GM12878 (cell line): ENCODE measurements around the gene KEL. TPM values are rescaled to one million over a fixed set of nuclear protein-coding genes. Genes with fewer than 3 reads are reported as not detected.

ENCODE experiments used
- ATAC-seq: fragments of 200-7000 bp; cut with Tn5 transposase; 3 replicates; pipeline ENCODE4 v1.9.1; 2020; ENCODE audit warnings: mild to moderate bottlenecking, moderate library complexity
- BruUV-seq: library from RNA; stranded (reverse); fragments of 400-500 nt; replicated peaks from 2 replicates; lab custom pipeline; 2021; lab: Mats Ljungman, UMichigan
- CTCF ChIA-PET: fragments of 300-600 bp; sonication (Branson Sonifier 250); formaldehyde crosslinking; extraction: SDS; loops from one replicate; lab custom pipeline; 2021; ENCODE audit warnings: inconsistent platforms; lab: Yijun Ruan, JAX
- POLR2A ChIA-PET: fragments of 350-600 bp; formaldehyde crosslinking; extraction: SDS; loops from one replicate; lab custom pipeline; 2021; ENCODE audit warnings: inconsistent platforms; lab: Charles Lee
- RAD21 ChIA-PET: fragments of 300-600 bp; sonication (Branson Sonifier 250); formaldehyde crosslinking; loops from one replicate; lab custom pipeline; 2023; ENCODE audit warnings: antibody characterized with exemption; ENCODE audit not compliant: unreplicated experiment; lab: Charles Lee
- SMC1A ChIA-PET: fragments of 300-600 bp; sonication (Branson Sonifier 250); formaldehyde crosslinking; loops from one replicate; lab custom pipeline; 2023; ENCODE audit not compliant: unreplicated experiment, uncharacterized antibody; lab: Charles Lee
- DNase-seq: peaks from one replicate; pipeline ENCODE4 v3.0.0-alpha.2; 2011; ENCODE audit warnings: low read depth, low spot score
- FAIRE-seq: peaks from 3 replicates; lab custom pipeline; 2011; peaks lifted over from hg19 to GRCh38; lab: Jason Lieb, UNC
- H2AFZ ChIP-seq: 2 replicates; pipeline ENCODE4 v1.6.0; 2011; ENCODE audit warnings: low read depth, low read length, control low read depth; ENCODE audit not compliant: control insufficient read depth
- H3K27ac ChIP-seq: 2 replicates; pipeline ENCODE4 v1.5.1; 2011; ENCODE audit warnings: control low read depth; ENCODE audit not compliant: control insufficient read depth, insufficient read depth
- H3K27me3 ChIP-seq, 2 experiments: replicated peaks in 1 of 2; 2 replicates each; pipeline versions ENCODE4 v1.6.0 to v1.6.1; 2011; ENCODE audit warnings: low read length in 1 of 2; ENCODE audit not compliant: control insufficient read depth in 2 of 2, insufficient read depth in 2 of 2
- H3K36me3 ChIP-seq, 2 experiments: 2 replicates each; pipeline ENCODE4 v1.5.1; 2011; ENCODE audit warnings: low read length in 1 of 2; ENCODE audit not compliant: control insufficient read depth in 2 of 2, insufficient read depth in 2 of 2
- H3K4me1 ChIP-seq: 2 replicates; pipeline ENCODE4 v1.6.1; 2011; ENCODE audit warnings: mild to moderate bottlenecking, low read length, moderate library complexity, mixed read lengths; ENCODE audit not compliant: control insufficient read depth, insufficient read depth
- H3K4me2 ChIP-seq: 2 replicates; pipeline ENCODE4 v1.6.0; 2011; ENCODE audit warnings: control low read depth; ENCODE audit not compliant: control insufficient read depth, insufficient read depth
- H3K4me3 ChIP-seq: fragments of 200-600 bp; sonication (generic); 2 replicates; pipeline ENCODE4 v1.5.1; 2016
- H3K79me2 ChIP-seq: 2 replicates; pipeline ENCODE4 v1.6.0; 2011; ENCODE audit warnings: low read length; ENCODE audit not compliant: control insufficient read depth, insufficient read depth
- H3K9ac ChIP-seq: 2 replicates; pipeline ENCODE4 v1.8.0; 2011; ENCODE audit warnings: low read length, control low read depth, mixed read lengths; ENCODE audit not compliant: control insufficient read depth, insufficient read depth
- H3K9me3 ChIP-seq: replicated peaks from 3 replicates; pipeline ENCODE4 v1.5.1; 2011; ENCODE audit warnings: mild to moderate bottlenecking, low read length; ENCODE audit not compliant: control insufficient read depth, insufficient read depth
- H4K20me1 ChIP-seq: 2 replicates; pipeline ENCODE4 v1.6.0; 2011; ENCODE audit not compliant: control insufficient read depth, insufficient read depth
- BMI1 ChIP-seq: fragments of 450-650 bp; IDR thresholded peaks from 2 replicates; pipeline ENCODE4 v1.6.1; 2016; ENCODE audit warnings: mild to moderate bottlenecking, moderate library complexity, borderline replicate concordance
- FOXK2 ChIP-seq: fragments of 450-650 bp; IDR thresholded peaks from 2 replicates; pipeline ENCODE4 v1.6.1; 2017; ENCODE audit warnings: mild to moderate bottlenecking, moderate library complexity
- IKZF2 ChIP-seq, 2 experiments: fragments of 450-650 bp; IDR thresholded peaks; 2 replicates each; pipeline ENCODE4 v1.6.1; 2017; ENCODE audit warnings: mild to moderate bottlenecking in 2 of 2, moderate library complexity in 2 of 2
- PKNOX1 ChIP-seq: fragments of 450-650 bp; IDR thresholded peaks from 2 replicates; pipeline ENCODE4 v1.6.1; 2016; ENCODE audit warnings: mild to moderate bottlenecking
- POLR2A ChIP-seq: IDR thresholded peaks from 2 replicates; pipeline ENCODE4 v1.6.1; 2011; ENCODE audit warnings: low read depth, mild to moderate bottlenecking, low read length
- RB1 ChIP-seq: fragments of 450-650 bp; formaldehyde crosslinking; IDR thresholded peaks from 2 replicates; pipeline ENCODE4 v1.6.1; 2017; ENCODE audit warnings: mild to moderate bottlenecking, borderline replicate concordance
- SIX5 ChIP-seq: IDR thresholded peaks from 2 replicates; pipeline ENCODE4 v1.6.1; 2011; ENCODE audit warnings: mild to moderate bottlenecking, low read depth, low read length, moderate library complexity; ENCODE audit not compliant: severe bottlenecking
- SREBF1 ChIP-seq: IDR thresholded peaks from 2 replicates; pipeline ENCODE4 v1.6.1; 2012; ENCODE audit warnings: mild to moderate bottlenecking, low read length
- SUZ12 ChIP-seq: fragments of 200-600 bp; sonication (generic); IDR thresholded peaks from one replicate; pipeline ENCODE4 v1.6.1; 2018; ENCODE audit warnings: antibody characterized with exemption, mild to moderate bottlenecking; ENCODE audit not compliant: unreplicated experiment
- TAF1 ChIP-seq: IDR thresholded peaks from 2 replicates; pipeline ENCODE4 v1.6.1; 2011; ENCODE audit warnings: mild to moderate bottlenecking, low read depth, low read length, borderline replicate concordance
- WGBS: methylation state at CpG from one replicate; pipeline ENCODE4 v1.1.6; 2016; ENCODE audit warnings: low lambda C conversion rate; ENCODE audit not compliant: insufficient replicate concordance, insufficient coverage; ENCODE audit errors: missing lambda C conversion rate; 5-methylcytosine and 5-hydroxymethylcytosine counted together
- in situ Hi-C: fragments of 300-500 bp; cut with MboI; formaldehyde crosslinking; loops from 9 replicates; pipeline ENCODE4 v1.14.3; 2018; ENCODE audit warnings: mixed read lengths
- intact Hi-C: fragments of 100-400 bp; cut with micrococcal nuclease; formaldehyde crosslinking; loops from one replicate; pipeline ENCODE4 v1.14.2; 2022; ENCODE audit not compliant: unreplicated experiment
- polyA plus RNA-seq, 11 experiments: library from polyadenylated mRNA; depleted of rRNA in 4 of 11; unstranded in 6 of 11; stranded (reverse) in 5 of 11; fragments of >200 nt; fragmentation: Nextera tagmentation in 4 of 11; fragmentation: Illumina TruSeq in 1 of 11; extraction: Ambion mirVana in 4 of 11; extraction: Trizol in 1 of 11; gene quantifications; 1 replicate in 1 of 11; 2 replicates in 10 of 11; pipeline versions ENCODE4 v1.2.1 to v1.2.3, GENCODE V29; 2011 to 2016; ENCODE audit warnings: inconsistent platforms in 2 of 11, missing spikeins in 2 of 11, low read depth in 1 of 11
- total RNA-seq, 4 experiments: library from RNA; depleted of rRNA in 3 of 4; stranded (reverse); fragments of >200 nt in 3 of 4; fragmentation: Illumina TruSeq in 1 of 4; extraction: Trizol in 1 of 4; gene quantifications; 2 replicates each; pipeline versions ENCODE4 v1.2.1 to v1.2.3, GENCODE V29; 2013 to 2021
- TF ChIP-seq, protein P1 (sequence below): IDR thresholded peaks from 2 replicates; pipeline ENCODE4 v1.6.1; 2011; ENCODE audit warnings: low read depth, mild to moderate bottlenecking, low read length, moderate library complexity, borderline replicate concordance; ENCODE audit errors: extremely low read depth
- TF ChIP-seq, protein P2 (sequence below): fragments of 450-650 bp; formaldehyde crosslinking; IDR thresholded peaks from 2 replicates; pipeline ENCODE4 v1.4.0; 2022; ENCODE audit warnings: mild to moderate bottlenecking, moderate library complexity

Gene KEL
- total and polyA plus RNA-seq, 10 of the 15 experiments (the other 5 are each of a cell fraction or from before 2014, with no cell fraction given), result 0.10 to 0.73 (median 0.23) TPM; not detected in 2

DNA sequence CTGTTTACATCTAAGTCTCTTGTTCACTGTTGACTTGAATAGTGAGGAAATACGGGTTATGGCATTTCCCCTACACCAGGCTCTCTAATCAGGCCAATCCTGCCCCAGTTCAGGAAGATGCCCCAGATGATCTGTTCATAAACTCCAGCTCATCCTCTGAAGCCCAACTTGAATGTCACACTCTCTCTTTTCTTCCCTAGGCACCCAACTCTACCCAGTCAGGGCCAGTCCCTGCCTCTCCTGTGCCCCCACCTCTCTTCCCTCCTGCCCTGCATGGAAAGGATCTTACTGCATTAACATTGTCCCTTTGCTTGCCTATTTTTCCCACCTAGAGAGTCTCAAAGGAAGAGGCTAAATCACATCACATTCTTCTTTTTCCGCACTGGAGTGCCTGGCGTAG is 66.0 kb downstream of the KEL start (continued):
- TF ChIP-seq, protein P1, sequence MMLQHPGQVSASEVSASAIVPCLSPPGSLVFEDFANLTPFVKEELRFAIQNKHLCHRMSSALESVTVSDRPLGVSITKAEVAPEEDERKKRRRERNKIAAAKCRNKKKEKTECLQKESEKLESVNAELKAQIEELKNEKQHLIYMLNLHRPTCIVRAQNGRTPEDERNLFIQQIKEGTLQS, result no peak
- no peak for TF ChIP-seq SIX5
- TF ChIP-seq, protein P2, sequence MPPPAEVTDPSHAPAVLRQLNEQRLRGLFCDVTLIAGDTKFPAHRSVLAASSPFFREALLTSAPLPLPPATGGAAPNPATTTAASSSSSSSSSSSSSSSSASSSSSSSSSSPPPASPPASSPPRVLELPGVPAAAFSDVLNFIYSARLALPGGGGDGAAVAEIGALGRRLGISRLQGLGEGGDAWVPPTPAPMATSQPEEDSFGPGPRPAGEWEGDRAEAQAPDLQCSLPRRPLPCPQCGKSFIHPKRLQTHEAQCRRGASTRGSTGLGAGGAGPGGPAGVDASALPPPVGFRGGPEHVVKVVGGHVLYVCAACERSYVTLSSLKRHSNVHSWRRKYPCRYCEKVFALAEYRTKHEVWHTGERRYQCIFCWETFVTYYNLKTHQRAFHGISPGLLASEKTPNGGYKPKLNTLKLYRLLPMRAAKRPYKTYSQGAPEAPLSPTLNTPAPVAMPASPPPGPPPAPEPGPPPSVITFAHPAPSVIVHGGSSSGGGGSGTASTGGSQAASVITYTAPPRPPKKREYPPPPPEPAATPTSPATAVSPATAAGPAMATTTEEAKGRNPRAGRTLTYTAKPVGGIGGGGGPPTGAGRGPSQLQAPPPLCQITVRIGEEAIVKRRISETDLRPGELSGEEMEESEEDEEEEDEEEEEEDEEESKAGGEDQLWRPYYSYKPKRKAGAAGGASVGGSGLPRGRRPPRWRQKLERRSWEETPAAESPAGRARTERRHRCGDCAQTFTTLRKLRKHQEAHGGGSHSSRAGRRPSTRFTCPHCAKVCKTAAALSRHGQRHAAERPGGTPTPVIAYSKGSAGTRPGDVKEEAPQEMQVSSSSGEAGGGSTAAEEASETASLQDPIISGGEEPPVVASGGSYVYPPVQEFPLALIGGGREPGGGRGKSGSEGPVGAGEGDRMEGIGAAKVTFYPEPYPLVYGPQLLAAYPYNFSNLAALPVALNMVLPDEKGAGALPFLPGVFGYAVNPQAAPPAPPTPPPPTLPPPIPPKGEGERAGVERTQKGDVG (CRISPR knock-in tag), result no peak
- TF ChIP-seq RB1, result no peak
- TF ChIP-seq TAF1, result no peak
- no peak for TF ChIP-seq BMI1
- no peak for TF ChIP-seq POLR2A
- no peak for TF ChIP-seq IKZF2 (IDR thresholded peaks at IDR 0.05)
- TF ChIP-seq FOXK2, result no peak
- TF ChIP-seq, all 136 proteins: peak for 0

- H3K9ac ChIP-seq, result no peak overlapping the region
- no peaks in the 10 kb centered on the region for H3K36me3 ChIP-seq
- no peak overlapping the region for H3K4me2 ChIP-seq
- ChIA-PET RAD21 (no interaction called here), SMC1A (no interaction called here), CTCF (interaction anchor here (1.0 to 1.7 kb wide), 3 partner anchors 14 to 108 kb away, joined by 3 to 5 read pairs (median 3); no protein-coding TSS in a partner anchor), POLR2A (no interaction called here)
- intact Hi-C loops, result no loop called here
- in situ Hi-C loops, result no loop called here
- no peak overlapping the region for H3K4me3 ChIP-seq
- H3K27ac ChIP-seq, result no peak overlapping the region
- no peaks in the 10 kb centered on the region for H3K79me2 ChIP-seq
- no peak for FAIRE-seq
- 15% methylated on average over 6 of the region's 6 CpGs for WGBS
- no peak for TF ChIP-seq SUZ12
- TF ChIP-seq SREBF1, result no peak
- no peak for TF ChIP-seq PKNOX1
- BruUV-seq, result no TSS peak
- ATAC-seq, result no peak
- H4K20me1 ChIP-seq, result no peaks in the 10 kb centered on the region
- H3K27me3 ChIP-seq, result peaks cover 0 to 3% of the 10 kb centered on the region in 2 experiments; a peak in 3 of 4 replicates
- no peak overlapping the region for H2AFZ ChIP-seq
- H3K9me3 ChIP-seq, result no peaks in the 10 kb centered on the region
- no peaks in the 10 kb centered on the region for H3K4me1 ChIP-seq
- DNase-seq, result no peak
Measured at GRCh38 chr7:142894985-142895593, 67.1 kb downstream of the KEL start.
